Sigmoid colon (tissue), 7 donors: Measurements from ENCODE around the gene GPATCH2. TPM values are rescaled to one million over a fixed set of nuclear protein-coding genes. Genes with fewer than 3 reads are reported as not detected.

Source experiments
- DNase-seq: peaks from one replicate; pipeline ENCODE4 v3.0.0-alpha.2; 2019
- H3K27ac ChIP-seq, 4 donors: fragments of 200-600 bp; sonication (generic); one replicate each; pipeline ENCODE4 v1.5.1; 2016 to 2019; ENCODE audit warnings: mild to moderate bottlenecking in 1 of 4
- H3K27me3 ChIP-seq, 3 donors: fragments of 200-600 bp; sonication (generic); one replicate each; pipeline ENCODE4 v1.5.1; 2019; ENCODE audit warnings: mild to moderate bottlenecking in 1 of 3
- H3K36me3 ChIP-seq, 4 donors: fragments of 200-600 bp; sonication (generic); one replicate each; pipeline ENCODE4 v1.5.1; 2016 to 2019
- H3K4me1 ChIP-seq, 4 donors: fragments of 200-600 bp; sonication (generic); one replicate each; pipeline ENCODE4 v1.5.1; 2017 to 2019
- H3K4me3 ChIP-seq, 4 donors: fragments of 200-600 bp; sonication (generic); one replicate each; pipeline ENCODE4 v1.5.1; 2017 to 2019; ENCODE audit warnings: mild to moderate bottlenecking in 2 of 4, moderate library complexity in 1 of 4
- H3K9me3 ChIP-seq, 4 donors: fragments of 200-600 bp in 3 of 4; sonication (generic) in 3 of 4; one replicate each; pipeline versions ENCODE4 v1.5.1 to v1.6.1; 2013 to 2019
- CTCF ChIP-seq, 4 experiments: fragments of 450-650 bp in 3 of 4; fragments of 200-600 bp in 1 of 4; IDR thresholded peaks; one replicate each; pipeline ENCODE4 v1.5.1; 2016 to 2019; ENCODE audit warnings: antibody characterized with exemption in 4 of 4, mild to moderate bottlenecking in 3 of 4, moderate library complexity in 2 of 4
- EP300 ChIP-seq, 4 donors: sonication (generic); formaldehyde crosslinking; IDR thresholded peaks; one replicate each; pipeline ENCODE4 v1.6.1; 2017; ENCODE audit warnings: antibody characterized with exemption in 4 of 4
- POLR2A ChIP-seq, 2 donors: fragments of 450-650 bp; IDR thresholded peaks; one replicate each; pipeline ENCODE4 v1.6.1; 2016; ENCODE audit warnings: antibody characterized with exemption in 2 of 2, mild to moderate bottlenecking in 2 of 2, moderate library complexity in 2 of 2
- POLR2AphosphoS5 ChIP-seq, 4 donors: sonication (generic); formaldehyde crosslinking; IDR thresholded peaks; one replicate each; pipeline ENCODE4 v1.6.1; 2017; ENCODE audit warnings: antibody characterized with exemption in 4 of 4
- WGBS, 2 donors: extraction: QIAGEN DNeasy Blood & Tissue Kit; methylation state at CpG; one replicate each; pipeline ENCODE4 v1.1.7; 2013; 5-methylcytosine and 5-hydroxymethylcytosine counted together
- intact Hi-C: fragments of 100-400 bp; cut with DNase I; formaldehyde crosslinking; loops from one replicate; pipeline ENCODE4 v1.15.1; 2023
- polyA plus RNA-seq, 3 donors: library from polyadenylated mRNA; stranded (reverse); fragments of 200-250 nt; gene quantifications; one replicate each; pipeline ENCODE4 v1.2.3, GENCODE V29; 2013
- total RNA-seq, 4 donors: library from RNA; depleted of rRNA; stranded (reverse); fragments of >200 nt; gene quantifications; one replicate each; pipeline ENCODE4 v1.1.0, GENCODE V29; 2016
- donor health status: healthy with polysubstance abuse.
- donor health status: Bipolar disorder and iron deficiency.
- donor health status: healthy.

Gene GPATCH2
- total and polyA plus RNA-seq, 7 donors = 3.0 to 18.5 (median 12.2) TPM

- Histone ChIP-seq H3K4me3 (no peak overlapping the region), H3K27ac (no peak overlapping the region), H3K9me3 (no peaks in the 10 kb centered on the region), H3K36me3 (no peaks in the 10 kb centered on the region), H3K4me1 (no peaks in the 10 kb centered on the region), H3K27me3 (no peaks in the 10 kb centered on the region)
- intact Hi-C loops = no loop called here
- WGBS, 2 donors = 90 to 97% methylated on average over 2 of the region's 2 CpGs
- DNase-seq = no peak
- TF ChIP-seq POLR2AphosphoS5 (IDR thresholded peaks at IDR 0.05) (no peak), POLR2A (IDR thresholded peaks at IDR 0.05) (no peak), CTCF (IDR thresholded peaks at IDR 0.05) (no peak), EP300 (IDR thresholded peaks at IDR 0.05) (no peak)
These were observed 61.9 kb downstream of the GPATCH2 start for GRCh38 chr1:217569021-217569420.

- 89 to 96% methylated on average over 4 of the region's 4 CpGs for WGBS, 2 donors
- H3K27me3 ChIP-seq = no peaks in the 10 kb centered on the region
- no peaks in the 10 kb centered on the region for H3K36me3 ChIP-seq
- H3K4me3 ChIP-seq = no peak overlapping the region
- H3K4me1 ChIP-seq = no peaks in the 10 kb centered on the region
- DNase-seq = no peak
- TF ChIP-seq CTCF (IDR thresholded peaks at IDR 0.05) = no peak
- no peak for TF ChIP-seq POLR2A (IDR thresholded peaks at IDR 0.05)
- TF ChIP-seq POLR2AphosphoS5 (IDR thresholded peaks at IDR 0.05) = no peak
- no peak for TF ChIP-seq EP300 (IDR thresholded peaks at IDR 0.05)
- H3K27ac ChIP-seq = no peak overlapping the region
- intact Hi-C loops = no loop called here
- no peaks in the 10 kb centered on the region for H3K9me3 ChIP-seq
These were observed 62.7 kb downstream of the GPATCH2 start for GRCh38 chr1:217568200-217568599.

GRCh38 chr1:217564833-217565232, 66.1 kb downstream of the GPATCH2 start:
- H3K27ac ChIP-seq = no peak overlapping the region
- H3K27me3 ChIP-seq = no peaks in the 10 kb centered on the region
- TF ChIP-seq POLR2A (IDR thresholded peaks at IDR 0.05) (no peak), CTCF (IDR thresholded peaks at IDR 0.05) (no peak), EP300 (IDR thresholded peaks at IDR 0.05) (no peak), POLR2AphosphoS5 (IDR thresholded peaks at IDR 0.05) (no peak)
- no peak for DNase-seq
- no peaks in the 10 kb centered on the region for H3K4me1 ChIP-seq
- H3K4me3 ChIP-seq = no peak overlapping the region
- 90 to 94% methylated on average over 3 of the region's 3 CpGs for WGBS, 2 donors
- intact Hi-C loops = no loop called here
- H3K9me3 ChIP-seq = no peaks in the 10 kb centered on the region
- H3K36me3 ChIP-seq = no peaks in the 10 kb centered on the region

GRCh38 chr1:217564207-217564606, 66.7 kb downstream of the GPATCH2 start:
- no peaks in the 10 kb centered on the region for H3K27me3 ChIP-seq
- TF ChIP-seq POLR2A (IDR thresholded peaks at IDR 0.05) (no peak), CTCF (IDR thresholded peaks at IDR 0.05) (no peak), POLR2AphosphoS5 (IDR thresholded peaks at IDR 0.05) (no peak), EP300 (IDR thresholded peaks at IDR 0.05) (no peak)

GRCh38 chr1:217563179-217563578, 67.7 kb downstream of the GPATCH2 start:
- no peaks in the 10 kb centered on the region for H3K9me3 ChIP-seq
- intact Hi-C loops = no loop called here
- TF ChIP-seq POLR2AphosphoS5 (IDR thresholded peaks at IDR 0.05) (no peak), POLR2A (IDR thresholded peaks at IDR 0.05) (no peak), CTCF (IDR thresholded peaks at IDR 0.05) (no peak), EP300 (IDR thresholded peaks at IDR 0.05) (no peak)

More at GRCh38 chr1:217564207-217564606, 66.7 kb downstream of the GPATCH2 start:
- Histone ChIP-seq H3K4me3 (no peak overlapping the region), H3K27ac (no peak overlapping the region), H3K4me1 (no peaks in the 10 kb centered on the region), H3K36me3 (no peaks in the 10 kb centered on the region), H3K9me3 (no peaks in the 10 kb centered on the region)
- 80 to 88% methylated on average over 6 of the region's 6 CpGs for WGBS, 2 donors
- intact Hi-C loops = no loop called here
- DNase-seq = no peak

More at GRCh38 chr1:217563179-217563578, 67.7 kb downstream of the GPATCH2 start:
- Histone ChIP-seq H3K27ac (no peak overlapping the region), H3K4me3 (no peak overlapping the region), H3K36me3 (no peaks in the 10 kb centered on the region), H3K27me3 (no peaks in the 10 kb centered on the region), H3K4me1 (no peaks in the 10 kb centered on the region)
- DNase-seq = no peak
